Panc1 (cell line): ENCODE measurements around the gene SLC6A6.

ENCODE experiments used
- POLR2AphosphoS5 ChIP-seq: IDR thresholded peaks from 2 replicates; pipeline ENCODE4 v1.6.1; 2012; ENCODE audit warnings: mild to moderate bottlenecking, low read depth, low read length, moderate library complexity
- SIN3A ChIP-seq: IDR thresholded peaks from 2 replicates; pipeline ENCODE4 v1.6.1; 2012; ENCODE audit warnings: low read depth, mild to moderate bottlenecking, low read length, moderate library complexity, borderline replicate concordance; ENCODE audit not compliant: insufficient read depth
- TCF7L2 ChIP-seq: IDR thresholded peaks from 2 replicates; pipeline ENCODE4 v1.6.1; 2011; ENCODE audit warnings: mild to moderate bottlenecking, low read depth, low read length, inconsistent platforms
- TF ChIP-seq, protein P1 (sequence below): fragments of 450-650 bp; IDR thresholded peaks from 2 replicates; pipeline ENCODE4 v1.5.1; 2017; ENCODE audit warnings: mild to moderate bottlenecking
- TF ChIP-seq, protein P2 (sequence below), 2 experiments: IDR thresholded peaks; 2 replicates each; pipeline ENCODE4 v1.6.1; 2011 to 2012; ENCODE audit warnings: low read depth in 2 of 2, control low read depth in 1 of 2, low read length in 1 of 2, mild to moderate bottlenecking in 1 of 2, moderate library complexity in 1 of 2; ENCODE audit not compliant: insufficient read depth in 1 of 2

DNA sequence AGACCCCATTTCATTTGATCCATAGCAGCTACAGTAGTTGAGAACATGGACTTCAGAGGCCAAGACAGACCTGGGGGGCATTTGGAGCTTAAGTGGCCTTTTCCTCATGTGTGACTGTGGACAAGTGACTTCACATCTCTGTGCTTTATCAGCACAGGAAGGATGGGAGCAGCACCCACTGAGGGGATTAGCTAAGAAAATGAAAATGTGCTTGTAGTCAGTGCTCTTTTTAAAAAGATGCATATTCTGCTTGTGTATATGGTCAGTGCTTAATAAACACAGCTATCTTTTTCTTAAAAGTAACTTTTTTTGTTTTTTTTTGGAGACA is 34.5 kb downstream of the SLC6A6 start:
- TF ChIP-seq, protein P1, sequence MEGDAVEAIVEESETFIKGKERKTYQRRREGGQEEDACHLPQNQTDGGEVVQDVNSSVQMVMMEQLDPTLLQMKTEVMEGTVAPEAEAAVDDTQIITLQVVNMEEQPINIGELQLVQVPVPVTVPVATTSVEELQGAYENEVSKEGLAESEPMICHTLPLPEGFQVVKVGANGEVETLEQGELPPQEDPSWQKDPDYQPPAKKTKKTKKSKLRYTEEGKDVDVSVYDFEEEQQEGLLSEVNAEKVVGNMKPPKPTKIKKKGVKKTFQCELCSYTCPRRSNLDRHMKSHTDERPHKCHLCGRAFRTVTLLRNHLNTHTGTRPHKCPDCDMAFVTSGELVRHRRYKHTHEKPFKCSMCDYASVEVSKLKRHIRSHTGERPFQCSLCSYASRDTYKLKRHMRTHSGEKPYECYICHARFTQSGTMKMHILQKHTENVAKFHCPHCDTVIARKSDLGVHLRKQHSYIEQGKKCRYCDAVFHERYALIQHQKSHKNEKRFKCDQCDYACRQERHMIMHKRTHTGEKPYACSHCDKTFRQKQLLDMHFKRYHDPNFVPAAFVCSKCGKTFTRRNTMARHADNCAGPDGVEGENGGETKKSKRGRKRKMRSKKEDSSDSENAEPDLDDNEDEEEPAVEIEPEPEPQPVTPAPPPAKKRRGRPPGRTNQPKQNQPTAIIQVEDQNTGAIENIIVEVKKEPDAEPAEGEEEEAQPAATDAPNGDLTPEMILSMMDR, result no peak
- TF ChIP-seq POLR2AphosphoS5 (no peak), SIN3A (no peak), TCF7L2 (no peak)
- TF ChIP-seq, protein P2, sequence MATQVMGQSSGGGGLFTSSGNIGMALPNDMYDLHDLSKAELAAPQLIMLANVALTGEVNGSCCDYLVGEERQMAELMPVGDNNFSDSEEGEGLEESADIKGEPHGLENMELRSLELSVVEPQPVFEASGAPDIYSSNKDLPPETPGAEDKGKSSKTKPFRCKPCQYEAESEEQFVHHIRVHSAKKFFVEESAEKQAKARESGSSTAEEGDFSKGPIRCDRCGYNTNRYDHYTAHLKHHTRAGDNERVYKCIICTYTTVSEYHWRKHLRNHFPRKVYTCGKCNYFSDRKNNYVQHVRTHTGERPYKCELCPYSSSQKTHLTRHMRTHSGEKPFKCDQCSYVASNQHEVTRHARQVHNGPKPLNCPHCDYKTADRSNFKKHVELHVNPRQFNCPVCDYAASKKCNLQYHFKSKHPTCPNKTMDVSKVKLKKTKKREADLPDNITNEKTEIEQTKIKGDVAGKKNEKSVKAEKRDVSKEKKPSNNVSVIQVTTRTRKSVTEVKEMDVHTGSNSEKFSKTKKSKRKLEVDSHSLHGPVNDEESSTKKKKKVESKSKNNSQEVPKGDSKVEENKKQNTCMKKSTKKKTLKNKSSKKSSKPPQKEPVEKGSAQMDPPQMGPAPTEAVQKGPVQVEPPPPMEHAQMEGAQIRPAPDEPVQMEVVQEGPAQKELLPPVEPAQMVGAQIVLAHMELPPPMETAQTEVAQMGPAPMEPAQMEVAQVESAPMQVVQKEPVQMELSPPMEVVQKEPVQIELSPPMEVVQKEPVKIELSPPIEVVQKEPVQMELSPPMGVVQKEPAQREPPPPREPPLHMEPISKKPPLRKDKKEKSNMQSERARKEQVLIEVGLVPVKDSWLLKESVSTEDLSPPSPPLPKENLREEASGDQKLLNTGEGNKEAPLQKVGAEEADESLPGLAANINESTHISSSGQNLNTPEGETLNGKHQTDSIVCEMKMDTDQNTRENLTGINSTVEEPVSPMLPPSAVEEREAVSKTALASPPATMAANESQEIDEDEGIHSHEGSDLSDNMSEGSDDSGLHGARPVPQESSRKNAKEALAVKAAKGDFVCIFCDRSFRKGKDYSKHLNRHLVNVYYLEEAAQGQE (IDR thresholded peaks at IDR 0.05; ENCODE audit: insufficient read depth in 1 of 2, low read depth in 2 of 2, low read length in 1 of 2), result no peak
